LoVo (cell line): ENCODE results near the gene PRSS22.

Experiments
- DNase-seq: peaks from one replicate; pipeline ENCODE4 v3.0.0-alpha.2; 2016; ENCODE audit warnings: low spot score

Gene PRSS22

GRCh38 chr16:2852731-2853507 is 5.1 kb downstream of the PRSS22 start:
- DNase-seq = no peak

DNA sequence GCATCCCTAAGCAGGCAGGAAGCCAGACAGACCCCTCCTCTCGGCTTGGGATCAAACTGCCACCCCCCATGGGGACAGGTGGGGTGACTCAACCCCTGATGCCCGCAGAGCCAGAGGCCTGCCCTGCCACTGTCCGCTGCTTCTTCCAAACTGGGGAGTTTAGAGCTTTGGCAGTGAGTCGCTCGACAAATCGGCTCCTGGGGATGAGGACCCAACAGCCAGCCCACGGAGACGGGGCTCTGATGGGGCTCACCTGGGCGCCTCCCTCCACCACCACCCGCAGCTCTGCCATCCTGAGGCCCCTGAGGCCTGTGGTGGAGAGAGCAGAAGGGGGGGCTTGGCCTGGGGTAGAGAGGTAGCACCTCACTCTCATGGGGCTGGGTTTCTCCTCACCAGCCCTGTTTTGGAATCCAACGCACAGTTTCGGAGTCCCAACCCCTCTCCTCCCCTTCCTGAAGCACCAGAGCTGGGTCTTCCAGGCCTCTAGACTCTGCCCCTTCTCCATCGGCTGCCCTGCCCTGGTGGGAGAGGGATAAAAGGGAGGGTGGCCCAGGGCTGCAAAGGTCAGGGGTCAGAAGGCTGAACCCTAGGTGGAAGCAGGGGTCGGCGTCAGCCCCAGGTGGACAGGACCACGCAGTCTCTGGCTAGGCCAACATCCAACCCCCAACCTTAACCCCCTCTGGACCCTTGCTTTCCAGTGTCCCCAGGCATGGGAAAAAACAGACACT is 5.8 kb downstream of the PRSS22 start:
- DNase-seq = no peak

- no peak for DNase-seq
These were observed 8.8 kb downstream of the PRSS22 start for GRCh38 chr16:2848933-2849725.

DNA sequence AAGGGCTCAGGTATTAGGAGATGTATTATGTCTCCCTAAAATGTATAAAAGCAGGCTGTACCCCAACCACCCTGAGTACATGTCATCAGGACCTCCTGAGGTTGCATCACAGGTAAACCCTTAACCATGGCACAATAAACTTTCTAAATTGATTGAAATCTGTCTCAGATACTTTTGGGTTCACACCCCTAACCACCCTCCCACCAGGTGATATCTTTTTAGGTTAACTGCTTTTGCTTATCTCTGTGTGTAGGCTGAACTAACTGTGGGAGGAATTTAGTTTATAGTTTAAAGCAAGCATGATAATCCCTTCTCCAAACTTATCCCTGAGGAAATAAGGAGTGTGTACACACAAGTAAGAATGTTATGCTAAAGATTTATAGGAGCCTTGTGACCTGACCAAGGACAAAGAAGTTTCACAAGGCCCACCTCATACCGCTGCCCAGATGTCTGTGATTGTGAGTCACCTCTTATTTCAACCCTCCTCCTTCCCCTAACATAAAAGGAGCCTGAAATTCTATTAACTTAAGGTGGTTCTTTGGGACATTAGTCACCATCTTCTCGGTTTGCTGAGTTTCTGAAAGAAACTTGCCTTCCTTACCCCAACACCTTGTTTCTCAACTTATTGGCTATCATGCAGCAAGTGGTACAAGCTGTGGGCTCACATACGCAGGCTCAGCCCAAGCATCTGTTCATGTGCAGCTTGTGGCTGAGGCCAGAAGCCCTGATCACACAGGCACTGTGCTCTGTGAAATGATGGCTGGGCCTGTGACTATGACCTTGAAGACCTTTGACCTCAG is 11.3 kb downstream of the PRSS22 start:
- peak; percentile 86 for DNase-seq

- DNase-seq = no peak
These were observed 12.9 kb downstream of the PRSS22 start for GRCh38 chr16:2845116-2845515.

DNA sequence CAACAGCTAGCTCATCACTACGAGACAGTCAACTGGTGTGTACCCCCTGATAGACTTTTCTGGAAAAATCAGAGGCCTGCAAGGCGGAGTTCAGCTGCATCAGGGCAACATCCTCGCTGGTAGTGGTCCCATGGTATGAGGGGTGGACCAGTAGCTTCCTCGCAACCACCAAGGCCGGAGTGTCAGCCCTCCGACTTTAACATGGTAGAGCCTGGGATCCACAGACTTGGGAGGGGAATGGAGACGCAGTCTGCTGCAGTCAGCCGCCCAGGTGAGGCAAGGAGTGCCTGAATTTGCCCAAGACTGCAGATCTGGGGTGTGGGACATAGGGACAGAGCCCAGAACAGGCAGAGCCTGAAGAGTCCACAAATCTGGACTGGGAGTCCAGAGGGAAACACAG is 14.4 kb downstream of the PRSS22 start:
- DNase-seq = no peak

DNA sequence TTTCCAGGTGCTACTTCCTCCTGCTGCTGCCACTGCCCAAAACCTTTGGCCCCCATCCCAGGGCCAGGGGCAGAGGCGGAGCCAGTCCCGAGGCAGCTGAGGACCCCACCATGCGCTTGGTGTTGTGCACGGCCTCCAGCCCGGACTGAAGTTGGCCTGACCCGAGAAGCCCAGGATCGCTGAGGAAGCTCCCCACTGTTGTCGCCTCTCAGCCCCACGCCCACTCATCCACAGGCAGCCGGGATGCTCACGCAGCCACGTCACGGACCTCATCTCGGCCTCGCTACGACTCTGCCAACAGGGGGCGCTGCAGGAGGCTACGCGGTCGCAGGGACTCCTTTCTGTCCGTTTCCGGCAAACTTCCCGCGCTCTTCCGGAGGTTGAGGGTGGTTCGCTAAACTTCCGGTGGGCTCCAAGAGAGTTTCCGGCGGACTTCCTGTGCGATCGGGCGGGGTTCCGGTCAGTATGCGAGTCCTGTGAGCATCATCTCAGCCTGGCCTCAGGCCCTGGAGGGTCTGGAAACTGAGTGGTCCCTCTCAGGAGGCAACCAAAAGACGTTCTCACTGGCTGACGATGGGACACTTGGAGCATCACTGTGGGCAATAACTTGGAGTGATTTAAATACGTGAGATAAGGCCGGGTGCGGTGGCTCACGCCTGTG is 15.5 kb downstream of the PRSS22 start:
- no peak for DNase-seq

DNA sequence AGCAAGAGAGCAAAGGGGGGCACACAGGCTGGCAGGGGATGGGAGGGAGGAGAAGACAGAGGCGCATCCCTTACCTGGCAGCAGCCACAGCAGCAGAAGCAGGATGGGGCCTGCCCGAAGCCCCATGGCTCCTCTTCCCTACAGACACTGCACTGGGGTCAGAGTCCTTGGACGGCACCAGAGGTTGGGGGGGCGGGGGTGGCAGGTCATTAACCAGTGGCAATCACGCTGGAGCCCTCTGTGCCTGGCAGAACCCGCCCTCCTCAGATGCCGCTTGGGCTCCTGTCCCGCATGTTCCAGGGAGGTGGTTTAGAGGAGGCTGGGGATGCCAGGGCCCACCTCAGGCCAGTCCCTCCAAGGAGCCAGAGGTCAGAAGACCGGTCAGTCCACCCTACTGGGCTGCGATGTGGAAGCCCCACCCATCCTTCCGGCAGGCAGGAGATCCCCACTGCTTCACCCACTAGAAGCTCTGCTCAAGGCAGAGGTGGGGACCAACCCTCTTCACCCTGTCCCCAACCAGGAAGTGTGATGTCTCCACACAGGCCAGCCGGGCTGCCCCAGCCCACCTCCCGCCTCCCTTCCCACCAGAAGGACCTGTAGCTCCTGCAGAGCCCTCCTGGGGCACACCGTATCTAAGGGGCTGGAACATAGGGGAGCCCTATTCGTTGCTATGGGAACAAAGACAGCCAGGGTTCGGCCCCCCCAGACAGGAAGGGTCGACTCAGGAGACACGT is 16.2 kb downstream of the PRSS22 start:
- no peak for DNase-seq

DNA sequence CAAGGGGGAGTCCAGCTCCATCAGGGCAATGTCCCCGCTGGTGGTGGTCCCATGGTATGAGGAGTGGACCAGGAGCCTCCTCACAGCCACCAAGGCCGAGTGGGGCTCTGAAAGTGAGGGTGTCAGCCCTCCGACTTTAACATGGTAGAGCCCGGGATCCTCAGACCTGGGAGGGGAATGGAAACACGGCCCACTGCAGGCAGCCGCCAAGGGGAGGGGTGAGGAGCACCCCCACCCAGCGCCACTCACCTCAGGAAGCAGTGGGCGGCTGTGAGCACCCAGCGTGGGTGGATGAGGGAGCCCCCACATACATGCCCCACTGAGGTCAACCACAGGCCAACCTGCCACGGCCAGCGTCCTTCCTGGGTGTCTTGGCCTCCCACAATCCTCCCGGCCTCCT is 17.1 kb downstream of the PRSS22 start:
- no peak for DNase-seq

DNA sequence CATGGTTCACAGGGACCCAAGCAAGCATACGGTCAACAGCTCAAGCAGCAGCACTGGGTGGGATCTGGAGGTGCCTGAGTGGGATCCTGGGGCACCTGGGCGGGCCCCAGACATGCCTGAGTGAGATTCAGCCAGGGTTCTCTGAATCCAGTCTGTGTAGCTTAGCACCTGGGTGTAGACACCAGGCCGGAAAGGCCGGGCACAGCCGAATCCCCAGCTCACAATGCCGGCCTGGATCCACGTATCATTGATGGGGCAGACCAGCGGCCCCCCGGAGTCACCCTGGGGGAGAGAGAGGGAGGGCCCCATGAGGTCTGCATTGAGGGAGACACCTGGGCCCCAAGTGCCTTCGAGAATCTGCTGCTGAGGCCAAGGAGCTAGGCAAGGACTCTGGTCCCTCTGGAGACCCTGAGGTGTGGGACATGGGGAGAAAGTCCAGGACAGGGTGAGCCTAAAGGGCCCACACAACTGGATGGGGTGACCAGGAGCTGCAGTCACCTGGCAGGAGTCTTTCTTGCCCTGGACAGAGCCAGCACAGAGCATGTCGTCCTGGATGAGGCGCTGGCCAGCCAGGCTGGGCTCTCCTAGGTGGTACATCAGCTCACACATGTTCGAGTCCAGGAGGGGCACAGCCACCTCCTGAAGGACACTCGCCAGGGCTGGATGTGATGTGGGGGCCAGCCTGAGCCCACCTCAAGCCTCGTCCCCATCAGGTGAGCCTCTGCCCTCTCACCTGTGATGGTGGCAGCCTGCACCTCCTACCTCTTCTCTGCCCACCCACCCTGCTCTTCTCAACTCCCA is 18.1 kb downstream of the PRSS22 start:
- no peak for DNase-seq

- no peak for DNase-seq
These were observed 19.0 kb downstream of the PRSS22 start for GRCh38 chr16:2838928-2839327.

- DNase-seq = no peak
These were observed 21.1 kb downstream of the PRSS22 start for GRCh38 chr16:2836646-2837508.

DNA sequence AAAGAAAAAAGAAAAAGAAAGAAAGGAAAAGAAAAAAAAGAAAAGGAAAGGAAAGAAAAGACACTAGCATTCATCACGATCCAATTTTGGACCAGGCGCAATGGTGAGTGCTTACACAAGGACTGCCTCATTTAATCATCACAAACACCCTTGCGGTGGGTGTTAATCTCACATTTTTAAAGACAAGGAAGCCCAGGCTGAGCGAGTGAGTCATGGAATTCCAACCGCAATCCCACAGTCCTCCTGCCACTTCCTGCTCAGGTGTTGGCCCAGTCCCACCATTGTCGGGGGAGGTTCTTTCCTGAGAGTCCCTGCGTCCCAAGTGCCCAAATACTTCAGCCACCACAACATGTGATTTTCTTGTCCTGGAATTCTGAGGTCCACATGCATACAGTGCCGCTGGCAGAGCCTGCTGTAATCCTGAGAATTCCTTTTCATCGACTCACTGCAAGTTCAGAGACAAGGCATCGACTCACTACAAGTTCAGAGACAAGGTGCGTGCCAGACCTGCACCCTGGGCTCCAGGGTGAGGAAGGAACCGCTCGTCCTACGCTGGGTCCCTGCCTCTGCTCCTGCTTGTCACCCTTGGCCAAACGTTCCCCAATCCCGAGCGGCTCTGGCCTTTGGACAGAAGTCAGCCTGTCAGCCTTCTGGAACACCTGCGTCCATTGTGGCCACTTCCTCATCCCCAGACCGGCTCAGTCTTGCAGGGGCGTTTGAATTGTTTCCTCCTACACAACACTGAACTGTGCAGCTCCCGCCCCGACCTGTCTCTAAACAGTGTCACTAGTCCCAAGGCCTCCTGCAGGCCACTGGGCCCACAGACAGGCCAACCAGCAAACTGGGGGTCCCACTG is 22.1 kb downstream of the PRSS22 start:
- peak; percentile 96 for DNase-seq

GRCh38 chr16:2834968-2835367 is 23.0 kb downstream of the PRSS22 start:
- no peak for DNase-seq

DNA sequence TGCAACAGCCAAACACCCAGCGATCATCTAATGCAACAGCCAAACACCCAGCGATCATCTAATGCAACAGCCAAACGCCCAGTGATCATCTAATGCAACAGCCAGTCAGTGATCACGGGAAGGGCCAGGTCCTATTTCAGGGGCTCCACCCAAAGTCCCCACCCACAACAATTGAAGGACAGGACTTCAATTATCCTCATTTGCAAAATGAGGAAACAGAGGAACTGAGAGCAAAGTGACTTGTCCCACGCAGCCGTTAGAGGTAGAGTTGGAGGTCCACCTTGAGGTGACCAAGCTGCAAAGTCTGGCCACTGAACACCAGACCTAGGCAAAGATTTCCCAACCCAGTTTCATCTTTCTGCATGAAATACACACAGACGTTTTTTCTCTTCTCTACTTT is 24.2 kb downstream of the PRSS22 start:
- DNase-seq = no peak

- DNase-seq = no peak
These were observed 26.8 kb downstream of the PRSS22 start for GRCh38 chr16:2831203-2831602.

- DNase-seq = no peak
These were observed 27.6 kb downstream of the PRSS22 start for GRCh38 chr16:2830355-2830695.
